GM18499 (cell line): Measurements from ENCODE around the gene C19orf44.
"Not testable (repeated sequence)": the region's sequence is repeated elsewhere in the genome, so short reads cannot be mapped to it uniquely, and the experiment has no call there.

Experiments
- ATAC-seq: cut with Tn5 transposase; IDR thresholded peaks from one replicate; pipeline ENCODE4 v1.9.1; 2021; ENCODE audit warnings: moderate number of reproducible peaks; ENCODE audit not compliant: insufficient read depth, unreplicated experiment

The C19orf44 gene

GRCh38 chr19:16530540-16531379 is 34.6 kb downstream of the C19orf44 start:
- no peak for ATAC-seq

- ATAC-seq: no peak
Observed at GRCh38 chr19:16531380-16531669, 35.1 kb downstream of the C19orf44 start.

- ATAC-seq: no peak
Observed at GRCh38 chr19:16532440-16533234, 36.4 kb downstream of the C19orf44 start.

GRCh38 chr19:16535381-16535780 is 39.2 kb downstream of the C19orf44 start:
- no peak for ATAC-seq

- ATAC-seq: no peak
Observed at GRCh38 chr19:16536130-16536529, 39.9 kb downstream of the C19orf44 start.

GRCh38 chr19:16537111-16537510 is 40.9 kb downstream of the C19orf44 start:
- ATAC-seq: no peak

GRCh38 chr19:16540948-16541347 is 44.8 kb downstream of the C19orf44 start:
- no peak for ATAC-seq

- ATAC-seq: no peak
Observed at GRCh38 chr19:16541526-16542044, 45.4 kb downstream of the C19orf44 start.

GRCh38 chr19:16542045-16542909 is 46.1 kb downstream of the C19orf44 start, which contains the start of gene CHERP:
TSS of gene CHERP (minus strand) at chr19:16542437. CDS start at chr19:16542378, 59 bp downstream.
- ATAC-seq: peak; percentile 47

- ATAC-seq: no peak
Observed at GRCh38 chr19:16542910-16543472, 46.8 kb downstream of the C19orf44 start.

GRCh38 chr19:16543734-16544133 is 47.5 kb downstream of the C19orf44 start:
- not testable (repeated sequence) for ATAC-seq

GRCh38 chr19:16544473-16545231 is 48.5 kb downstream of the C19orf44 start:
- ATAC-seq: no peak

- no peak for ATAC-seq
Observed at GRCh38 chr19:16548956-16549355, 52.8 kb downstream of the C19orf44 start.

- not testable (repeated sequence) for ATAC-seq
Observed at GRCh38 chr19:16551902-16552301, 55.7 kb downstream of the C19orf44 start.

- no peak for ATAC-seq
Observed at GRCh38 chr19:16554776-16555175, 58.6 kb downstream of the C19orf44 start.

- ATAC-seq: no peak
Observed at GRCh38 chr19:16559780-16560276, 63.6 kb downstream of the C19orf44 start.

GRCh38 chr19:16561382-16561781 is 65.2 kb downstream of the C19orf44 start:
- no peak for ATAC-seq

- ATAC-seq: no peak
Observed at GRCh38 chr19:16562608-16563025, 66.4 kb downstream of the C19orf44 start.

GRCh38 chr19:16564842-16565241 is 68.6 kb downstream of the C19orf44 start:
- ATAC-seq: no peak
